WERI-Rb-1 (cell line): ENCODE measurements around the gene RHOT1.
"Not testable (repeated sequence)": the region's sequence is repeated elsewhere in the genome, so short reads cannot be mapped to it uniquely, and the experiment has no call there.

ENCODE experiments used
- DNase-seq: peaks from one replicate; pipeline ENCODE4 v3.0.0-alpha.2; 2020
- H3K27ac ChIP-seq: fragments of 250-450 bp; sonication (Bioruptor Pico); 2 replicates; pipeline ENCODE4 v1.5.1; 2020; ENCODE audit warnings: mild to moderate bottlenecking, moderate library complexity
- H3K27me3 ChIP-seq: fragments of 250-450 bp; sonication (Bioruptor Pico); 2 replicates; pipeline ENCODE4 v1.5.1; 2021; ENCODE audit warnings: mild to moderate bottlenecking, low read depth, moderate library complexity; ENCODE audit not compliant: insufficient read depth, severe bottlenecking
- H3K36me3 ChIP-seq: fragments of 250-450 bp; sonication (Bioruptor Pico); 2 replicates; pipeline ENCODE4 v1.5.1; 2020; ENCODE audit warnings: mild to moderate bottlenecking, moderate library complexity
- H3K4me3 ChIP-seq: 2 replicates; pipeline ENCODE4 v1.5.1; 2011; ENCODE audit warnings: low read depth, mild to moderate bottlenecking, control low read depth, low read length
- H3K9me3 ChIP-seq: fragments of 250-450 bp; sonication (Bioruptor Pico); 2 replicates; pipeline ENCODE4 v1.5.1; 2021; ENCODE audit warnings: mild to moderate bottlenecking, moderate library complexity; ENCODE audit not compliant: severe bottlenecking
- CTCF ChIP-seq: IDR thresholded peaks from 2 replicates; pipeline ENCODE4 v1.5.1; 2011; ENCODE audit warnings: low read depth, mild to moderate bottlenecking, control low read depth, inconsistent platforms, low read length

The RHOT1 gene

GRCh38 chr17:32103476-32104113 lies 38.7 kb upstream of the RHOT1 start:
- no peak for TF ChIP-seq CTCF
- no peak overlapping the region for H3K27ac ChIP-seq
- no peak for DNase-seq

GRCh38 chr17:32104158-32104557 lies 38.1 kb upstream of the RHOT1 start:
- Histone ChIP-seq H3K4me3 (no peak overlapping the region), H3K9me3 (no peaks in the 10 kb centered on the region), H3K27me3 (no peaks in the 10 kb centered on the region), H3K27ac (no peak overlapping the region), H3K36me3 (no peaks in the 10 kb centered on the region)
- no peak for DNase-seq
- TF ChIP-seq CTCF = no peak

More at GRCh38 chr17:32103476-32104113, 38.7 kb upstream of the RHOT1 start:
- no peak overlapping the region for H3K4me3 ChIP-seq
- no peaks in the 10 kb centered on the region for H3K9me3 ChIP-seq
- no peaks in the 10 kb centered on the region for H3K27me3 ChIP-seq
- no peaks in the 10 kb centered on the region for H3K36me3 ChIP-seq

- not testable (repeated sequence) for DNase-seq, H3K27ac ChIP-seq, H3K27me3 ChIP-seq, H3K4me3 ChIP-seq, H3K9me3 ChIP-seq, H3K36me3 ChIP-seq
Observed at GRCh38 chr17:32106471-32106981, 35.8 kb upstream of the RHOT1 start.

- H3K27me3 ChIP-seq, H3K4me3 ChIP-seq, H3K27ac ChIP-seq, DNase-seq, H3K9me3 ChIP-seq, H3K36me3 ChIP-seq: not testable (repeated sequence)
Observed at GRCh38 chr17:32107194-32107593, 35.1 kb upstream of the RHOT1 start.

- Histone ChIP-seq H3K27me3 (no peaks in the 10 kb centered on the region), H3K4me3 (no peak overlapping the region), H3K36me3 (no peaks in the 10 kb centered on the region), H3K9me3 (no peaks in the 10 kb centered on the region), H3K27ac (no peak overlapping the region)
- DNase-seq = no peak
- TF ChIP-seq CTCF = no peak
Observed at GRCh38 chr17:32110596-32110995, 31.7 kb upstream of the RHOT1 start.

- Histone ChIP-seq H3K27ac (no peak overlapping the region), H3K4me3 (no peak overlapping the region), H3K9me3 (no peaks in the 10 kb centered on the region), H3K27me3 (no peaks in the 10 kb centered on the region), H3K36me3 (no peaks in the 10 kb centered on the region)
- peak; percentile 53 for TF ChIP-seq CTCF
- peak; percentile 44 for DNase-seq
Observed at GRCh38 chr17:32111141-32111771, 31.0 kb upstream of the RHOT1 start.
